HUES48 (cell line): Measurements from ENCODE around the gene ARHGEF4.
"Not testable (repeated sequence)": the region's sequence is repeated elsewhere in the genome, so short reads cannot be mapped to it uniquely, and the experiment has no call there.

Source experiments
- H3K27ac ChIP-seq: one replicate; pipeline ENCODE4 v1.7.0; 2013; ENCODE audit warnings: low read depth, low read length, inconsistent platforms
- H3K27me3 ChIP-seq: 2 replicates; pipeline ENCODE4 v1.6.1; 2013; ENCODE audit warnings: mild to moderate bottlenecking, low read length; ENCODE audit not compliant: control insufficient read depth, insufficient read depth
- H3K36me3 ChIP-seq: 2 replicates; pipeline ENCODE4 v1.6.1; 2013; ENCODE audit warnings: low read length; ENCODE audit not compliant: control insufficient read depth, insufficient read depth
- H3K4me1 ChIP-seq: 2 replicates; pipeline ENCODE4 v1.6.1; 2013; ENCODE audit warnings: mild to moderate bottlenecking, low read length; ENCODE audit not compliant: control insufficient read depth, insufficient read depth
- H3K4me3 ChIP-seq: 2 replicates; pipeline ENCODE4 v1.5.1; 2013; ENCODE audit warnings: mild to moderate bottlenecking, low read depth, low read length
- H3K9ac ChIP-seq: 2 replicates; pipeline ENCODE4 v1.6.1; 2013; ENCODE audit warnings: mild to moderate bottlenecking, low read depth, low read length, moderate library complexity
- H3K9me3 ChIP-seq: 2 replicates; pipeline ENCODE4 v1.6.1; 2013; ENCODE audit warnings: low read length; ENCODE audit not compliant: control insufficient read depth, insufficient read depth

The ARHGEF4 gene

GRCh38 chr2:130986890-130987493 lies 150.3 kb downstream of the ARHGEF4 start:
- no peaks in the 10 kb centered on the region for H3K36me3 ChIP-seq
- H3K4me3 ChIP-seq: no peak overlapping the region
- no peak overlapping the region for H3K9ac ChIP-seq
- H3K27ac ChIP-seq: no peak overlapping the region
- no peaks in the 10 kb centered on the region for H3K27me3 ChIP-seq
- no peaks in the 10 kb centered on the region for H3K4me1 ChIP-seq
- H3K9me3 ChIP-seq: no peaks in the 10 kb centered on the region

- H3K4me1 ChIP-seq: no peaks in the 10 kb centered on the region
- no peak overlapping the region for H3K4me3 ChIP-seq
- H3K36me3 ChIP-seq: no peaks in the 10 kb centered on the region
- H3K27me3 ChIP-seq: no peaks in the 10 kb centered on the region
- H3K9ac ChIP-seq: no peak overlapping the region
- no peak overlapping the region for H3K27ac ChIP-seq
- H3K9me3 ChIP-seq: no peaks in the 10 kb centered on the region
These were observed 151.1 kb downstream of the ARHGEF4 start for GRCh38 chr2:130987519-130988425.

- H3K4me3 ChIP-seq, H3K9ac ChIP-seq, H3K4me1 ChIP-seq, H3K27ac ChIP-seq, H3K9me3 ChIP-seq, H3K36me3 ChIP-seq, H3K27me3 ChIP-seq: not testable (repeated sequence)
These were observed 154.7 kb downstream of the ARHGEF4 start for GRCh38 chr2:130991446-130991845.

- not testable (repeated sequence) for H3K4me3 ChIP-seq, H3K36me3 ChIP-seq, H3K27ac ChIP-seq, H3K9me3 ChIP-seq, H3K9ac ChIP-seq, H3K27me3 ChIP-seq, H3K4me1 ChIP-seq
These were observed 155.3 kb downstream of the ARHGEF4 start for GRCh38 chr2:130992003-130992402.

GRCh38 chr2:130996691-130997090 lies 160.0 kb downstream of the ARHGEF4 start:
- no peaks in the 10 kb centered on the region for H3K27me3 ChIP-seq

GRCh38 chr2:130997198-130997597 lies 160.5 kb downstream of the ARHGEF4 start:
- Histone ChIP-seq H3K4me3 (no peak overlapping the region), H3K9me3 (no peaks in the 10 kb centered on the region), H3K27me3 (no peaks in the 10 kb centered on the region), H3K4me1 (no peaks in the 10 kb centered on the region; the same call in 1 of the 2 replicates), H3K27ac (no peak overlapping the region), H3K9ac (no peak overlapping the region), H3K36me3 (no peaks in the 10 kb centered on the region)

More at GRCh38 chr2:130996691-130997090, 160.0 kb downstream of the ARHGEF4 start:
- H3K27ac ChIP-seq: no peak overlapping the region
- no peaks in the 10 kb centered on the region for H3K9me3 ChIP-seq
- no peak overlapping the region for H3K4me3 ChIP-seq
- no peaks in the 10 kb centered on the region; the same call in 1 of the 2 replicates for H3K4me1 ChIP-seq
- no peak overlapping the region for H3K9ac ChIP-seq
- H3K36me3 ChIP-seq: no peaks in the 10 kb centered on the region

- Histone ChIP-seq H3K4me3 (no peak overlapping the region), H3K4me1 (no peaks in the 10 kb centered on the region; the same call in 1 of the 2 replicates), H3K9ac (no peak overlapping the region), H3K27me3 (no peaks in the 10 kb centered on the region), H3K9me3 (no peaks in the 10 kb centered on the region), H3K27ac (no peak overlapping the region), H3K36me3 (no peaks in the 10 kb centered on the region)
These were observed 161.8 kb downstream of the ARHGEF4 start for GRCh38 chr2:130998561-130998960.

- no peaks in the 10 kb centered on the region for H3K9me3 ChIP-seq
- no peaks in the 10 kb centered on the region for H3K36me3 ChIP-seq
- no peaks in the 10 kb centered on the region; the same call in 1 of the 2 replicates for H3K4me1 ChIP-seq
- H3K27me3 ChIP-seq: no peaks in the 10 kb centered on the region
- no peak overlapping the region for H3K4me3 ChIP-seq
- no peak overlapping the region for H3K9ac ChIP-seq
- H3K27ac ChIP-seq: no peak overlapping the region
These were observed 167.9 kb downstream of the ARHGEF4 start for GRCh38 chr2:131004446-131005209.

GRCh38 chr2:131005216-131005935 lies 168.7 kb downstream of the ARHGEF4 start:
- H3K4me3 ChIP-seq: no peak overlapping the region
- H3K27ac ChIP-seq: no peak overlapping the region
- H3K9ac ChIP-seq: no peak overlapping the region
- H3K4me1 ChIP-seq: no peaks in the 10 kb centered on the region; the same call in 1 of the 2 replicates
- H3K36me3 ChIP-seq: no peaks in the 10 kb centered on the region
- H3K27me3 ChIP-seq: no peaks in the 10 kb centered on the region
- H3K9me3 ChIP-seq: no peaks in the 10 kb centered on the region

GRCh38 chr2:131006561-131006960 lies 169.8 kb downstream of the ARHGEF4 start:
- no peaks in the 10 kb centered on the region for H3K27me3 ChIP-seq
- no peak overlapping the region for H3K4me3 ChIP-seq
- no peaks in the 10 kb centered on the region; the same call in 1 of the 2 replicates for H3K4me1 ChIP-seq
- H3K9ac ChIP-seq: no peak overlapping the region
- no peaks in the 10 kb centered on the region for H3K36me3 ChIP-seq
- H3K9me3 ChIP-seq: no peaks in the 10 kb centered on the region
- H3K27ac ChIP-seq: no peak overlapping the region
